H1 (cell line): ENCODE results near the gene STAG1. TPM values are rescaled to one million over a fixed set of nuclear protein-coding genes. Genes with fewer than 3 reads are reported as not detected.

Source experiments
- CHD7 ChIP-seq: fragments of 300-600 bp; sonication (generic); IDR thresholded peaks from 2 replicates; pipeline ENCODE4 v1.7.1; 2012; ENCODE audit warnings: low read length, moderate library complexity, mild to moderate bottlenecking, inconsistent platforms; ENCODE audit not compliant: insufficient replicate concordance
- polyA plus RNA-seq, 7 experiments: library from polyadenylated mRNA; depleted of rRNA in 3 of 7; stranded (reverse) in 5 of 7; unstranded in 2 of 7; fragments of >200 nt in 5 of 7; fragments of 200-250 nt in 2 of 7; gene quantifications; 1 replicate in 5 of 7; 2 replicates in 1 of 7; 4 replicates in 1 of 7; pipeline versions ENCODE4 v1.2.1 to v1.2.3, GENCODE V29; 2011 to 2013; ENCODE audit warnings: missing spikeins in 2 of 7, mixed read lengths in 2 of 7
- total RNA-seq: library from RNA; stranded (reverse); fragmentation: NEBNext Ultra II Directional; extraction: Animal tissue kit (Norgen Biotek cat#: 25700); gene quantifications from 2 replicates; pipeline ENCODE4 v1.2.1, GENCODE V29; 2021

The STAG1 gene
- total and polyA plus RNA-seq, 2 of the 8 experiments (the other 6 are each of a cell fraction or from before 2014, with no cell fraction given) = 4.6 to 23.4 TPM

- TF ChIP-seq CHD7 = no peak
Observed at GRCh38 chr3:136583823-136584222, 168.4 kb downstream of the STAG1 start (continued).
